Neural cell (in vitro differentiated cells): ENCODE measurements around the gene PEX13. TPM values are rescaled to one million over a fixed set of nuclear protein-coding genes. Genes with fewer than 3 reads are reported as not detected.

ENCODE experiments used
- H2AFZ ChIP-seq: fragments of 200-600, 300-800 bp; sonication (generic), shearing (Covaris generic); 2 replicates; pipeline ENCODE4 v1.6.0; 2014; ENCODE audit warnings: low read depth, mild to moderate bottlenecking, antibody characterized with exemption, low read length, moderate library complexity
- H3F3A ChIP-seq: fragments of 200-600 bp; shearing (Covaris generic); 2 replicates; pipeline ENCODE4 v1.6.1; 2016; ENCODE audit warnings: mild to moderate bottlenecking, moderate library complexity, mixed read lengths, antibody characterized with exemption, low read length; ENCODE audit not compliant: insufficient read depth, poor library complexity, severe bottlenecking
- H3K27ac ChIP-seq: fragments of 200-600, 300-800 bp; sonication (generic), shearing (Covaris generic); 2 replicates; pipeline ENCODE4 v1.5.1; 2014; ENCODE audit warnings: mild to moderate bottlenecking, low read length, moderate library complexity
- H3K27me3 ChIP-seq: fragments of 300-800, 200-600 bp; sonication (generic), shearing (Covaris generic); 2 replicates; pipeline ENCODE4 v1.6.0; 2014; ENCODE audit warnings: mild to moderate bottlenecking, low read depth, low read length, moderate library complexity; ENCODE audit not compliant: insufficient read depth
- H3K36me3 ChIP-seq: fragments of 300-800, 200-600 bp; sonication (generic), shearing (Covaris generic); 2 replicates; pipeline ENCODE4 v1.5.1; 2014; ENCODE audit warnings: mild to moderate bottlenecking, antibody characterized with exemption, low read length, moderate library complexity; ENCODE audit not compliant: insufficient read depth
- H3K4me2 ChIP-seq: fragments of 300-800, 200-600 bp; sonication (generic), shearing (Covaris generic); 2 replicates; pipeline ENCODE4 v1.6.0; 2014; ENCODE audit warnings: mild to moderate bottlenecking, low read length
- H3K4me3 ChIP-seq: fragments of 300-800, 200-600 bp; sonication (generic), shearing (Covaris generic); 2 replicates; pipeline ENCODE4 v1.5.1; 2014; ENCODE audit warnings: mild to moderate bottlenecking, low read length, moderate library complexity
- H3K79me2 ChIP-seq: fragments of 200-600 bp; shearing (Covaris generic); replicated peaks from 2 replicates; pipeline ENCODE4 v1.6.0; 2014; ENCODE audit warnings: mild to moderate bottlenecking, low read length, moderate library complexity; ENCODE audit not compliant: insufficient read depth
- H3K9ac ChIP-seq: fragments of 300-800, 200-600 bp; sonication (generic), shearing (Covaris generic); 2 replicates; pipeline ENCODE4 v1.6.1; 2016; ENCODE audit warnings: mild to moderate bottlenecking, low read length, mixed read lengths
- H3K9me2 ChIP-seq: fragments of 200-600 bp; shearing (Covaris generic); 2 replicates; pipeline ENCODE4 v1.6.1; 2016; ENCODE audit warnings: mild to moderate bottlenecking, low read length, mixed read lengths; ENCODE audit not compliant: insufficient read depth
- H3K9me3 ChIP-seq: fragments of 200-600, 300-800 bp; sonication (generic), shearing (Covaris generic); 2 replicates; pipeline ENCODE4 v1.6.1; 2016; ENCODE audit warnings: mild to moderate bottlenecking, mixed run types, low read length, moderate library complexity, mixed read lengths
- H4K20me1 ChIP-seq: fragments of 200-600 bp; shearing (Covaris generic); 2 replicates; pipeline ENCODE4 v1.6.1; 2016; ENCODE audit warnings: mild to moderate bottlenecking, mixed run types; ENCODE audit not compliant: insufficient read depth
- CTCF ChIP-seq: fragments of 450-650 bp; IDR thresholded peaks from 2 replicates; pipeline ENCODE4 v1.5.1; 2014; ENCODE audit warnings: antibody characterized with exemption, mild to moderate bottlenecking, moderate library complexity; ENCODE audit not compliant: poor library complexity, severe bottlenecking
- EP300 ChIP-seq: fragments of 450-650 bp; conservative IDR thresholded peaks from 2 replicates; pipeline ENCODE4 v1.6.1; 2014; ENCODE audit warnings: antibody characterized with exemption, mild to moderate bottlenecking, moderate library complexity; ENCODE audit not compliant: poor library complexity, severe bottlenecking
- EZH2 ChIP-seq: fragments of 200-600, 300-800 bp; shearing (Covaris generic), sonication (generic); IDR thresholded peaks from 2 replicates; pipeline ENCODE4 v1.6.1; 2014; ENCODE audit warnings: antibody characterized with exemption, low read length, borderline replicate concordance, mild to moderate bottlenecking; ENCODE audit not compliant: insufficient read depth, poor library complexity, severe bottlenecking
- MXI1 ChIP-seq: fragments of 450-650 bp; conservative IDR thresholded peaks from 2 replicates; pipeline ENCODE4 v1.6.1; 2014; ENCODE audit warnings: antibody characterized with exemption, mild to moderate bottlenecking; ENCODE audit not compliant: poor library complexity, severe bottlenecking
- POLR2AphosphoS5 ChIP-seq: IDR thresholded peaks from 2 replicates; pipeline ENCODE4 v1.6.1; 2012
- RAD21 ChIP-seq: fragments of 450-650 bp; conservative IDR thresholded peaks from 2 replicates; pipeline ENCODE4 v1.6.1; 2014; ENCODE audit warnings: antibody characterized with exemption, mild to moderate bottlenecking, moderate library complexity
- SMC3 ChIP-seq: fragments of 450-650 bp; conservative IDR thresholded peaks from 2 replicates; pipeline ENCODE4 v1.6.1; 2014; ENCODE audit warnings: antibody characterized with exemption, mild to moderate bottlenecking, moderate library complexity; ENCODE audit not compliant: poor library complexity
- TAF1 ChIP-seq: IDR thresholded peaks from 2 replicates; pipeline ENCODE4 v1.6.1; 2012; ENCODE audit warnings: low read depth
- polyA plus RNA-seq: library from polyadenylated mRNA; depleted of rRNA; stranded (reverse); fragments of >200 nt; gene quantifications from 2 replicates; pipeline ENCODE4 v1.2.3, GENCODE V29; 2014
- TF ChIP-seq, protein P1 (sequence below): IDR thresholded peaks from 2 replicates; pipeline ENCODE4 v1.6.1; 2012; ENCODE audit warnings: borderline replicate concordance

PEX13 gene
- polyA plus RNA-seq, 1 donor from 2014 or later = 95.6 TPM

GRCh38 chr2:60976256-60976850 is 41.2 kb upstream of the PEX13 start:
- TF ChIP-seq SMC3 (no peak), TAF1 (no peak), EZH2 (no peak)
- Histone ChIP-seq H3K4me3 (no peak overlapping the region), H3K27me3 (no peaks in the 10 kb centered on the region), H3K4me2 (no peak overlapping the region), H3K79me2 (no peaks in the 10 kb centered on the region), H3K36me3 (no peaks in the 10 kb centered on the region), H2AFZ (no peak overlapping the region), H3F3A (no peaks in the 10 kb centered on the region), H3K9me3 (no peaks in the 10 kb centered on the region), H4K20me1 (no peaks in the 10 kb centered on the region), H3K9ac (no peak overlapping the region), H3K9me2 (no peaks in the 10 kb centered on the region), H3K27ac (no peak overlapping the region)

GRCh38 chr2:60976875-60977561 is 40.5 kb upstream of the PEX13 start:
- no peak overlapping the region for H2AFZ ChIP-seq
- no peak overlapping the region for H3K27ac ChIP-seq
- no peaks in the 10 kb centered on the region for H3K27me3 ChIP-seq
- TF ChIP-seq CTCF (no peak), SMC3 (no peak), TAF1 (no peak), MXI1 (no peak), POLR2AphosphoS5 (no peak), EP300 (no peak)
- TF ChIP-seq, protein P1, sequence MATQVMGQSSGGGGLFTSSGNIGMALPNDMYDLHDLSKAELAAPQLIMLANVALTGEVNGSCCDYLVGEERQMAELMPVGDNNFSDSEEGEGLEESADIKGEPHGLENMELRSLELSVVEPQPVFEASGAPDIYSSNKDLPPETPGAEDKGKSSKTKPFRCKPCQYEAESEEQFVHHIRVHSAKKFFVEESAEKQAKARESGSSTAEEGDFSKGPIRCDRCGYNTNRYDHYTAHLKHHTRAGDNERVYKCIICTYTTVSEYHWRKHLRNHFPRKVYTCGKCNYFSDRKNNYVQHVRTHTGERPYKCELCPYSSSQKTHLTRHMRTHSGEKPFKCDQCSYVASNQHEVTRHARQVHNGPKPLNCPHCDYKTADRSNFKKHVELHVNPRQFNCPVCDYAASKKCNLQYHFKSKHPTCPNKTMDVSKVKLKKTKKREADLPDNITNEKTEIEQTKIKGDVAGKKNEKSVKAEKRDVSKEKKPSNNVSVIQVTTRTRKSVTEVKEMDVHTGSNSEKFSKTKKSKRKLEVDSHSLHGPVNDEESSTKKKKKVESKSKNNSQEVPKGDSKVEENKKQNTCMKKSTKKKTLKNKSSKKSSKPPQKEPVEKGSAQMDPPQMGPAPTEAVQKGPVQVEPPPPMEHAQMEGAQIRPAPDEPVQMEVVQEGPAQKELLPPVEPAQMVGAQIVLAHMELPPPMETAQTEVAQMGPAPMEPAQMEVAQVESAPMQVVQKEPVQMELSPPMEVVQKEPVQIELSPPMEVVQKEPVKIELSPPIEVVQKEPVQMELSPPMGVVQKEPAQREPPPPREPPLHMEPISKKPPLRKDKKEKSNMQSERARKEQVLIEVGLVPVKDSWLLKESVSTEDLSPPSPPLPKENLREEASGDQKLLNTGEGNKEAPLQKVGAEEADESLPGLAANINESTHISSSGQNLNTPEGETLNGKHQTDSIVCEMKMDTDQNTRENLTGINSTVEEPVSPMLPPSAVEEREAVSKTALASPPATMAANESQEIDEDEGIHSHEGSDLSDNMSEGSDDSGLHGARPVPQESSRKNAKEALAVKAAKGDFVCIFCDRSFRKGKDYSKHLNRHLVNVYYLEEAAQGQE = no peak
- H3K9ac ChIP-seq = no peak overlapping the region
- H3K36me3 ChIP-seq = no peaks in the 10 kb centered on the region
- H3F3A ChIP-seq = no peaks in the 10 kb centered on the region
- H3K79me2 ChIP-seq = no peaks in the 10 kb centered on the region
- no peaks in the 10 kb centered on the region for H3K9me2 ChIP-seq
- no peak overlapping the region for H3K4me2 ChIP-seq
- no peaks in the 10 kb centered on the region for H3K9me3 ChIP-seq
- H4K20me1 ChIP-seq = no peaks in the 10 kb centered on the region
- no peak overlapping the region for H3K4me3 ChIP-seq

- H3K4me3 ChIP-seq = no peak overlapping the region
- TF ChIP-seq EP300 = no peak
- TF ChIP-seq EZH2 = no peak
- no peak for TF ChIP-seq POLR2AphosphoS5
- no peak for TF ChIP-seq RAD21
- no peak for TF ChIP-seq MXI1
- TF ChIP-seq TAF1 = no peak
- TF ChIP-seq, protein P1 = no peak
- no peak for TF ChIP-seq CTCF
- no peak for TF ChIP-seq SMC3
- no peaks in the 10 kb centered on the region for H3F3A ChIP-seq
- no peaks in the 10 kb centered on the region for H3K36me3 ChIP-seq
- no peak overlapping the region for H3K9ac ChIP-seq
- no peaks in the 10 kb centered on the region for H3K79me2 ChIP-seq
- no peaks in the 10 kb centered on the region for H3K27me3 ChIP-seq
- H2AFZ ChIP-seq = no peak overlapping the region
- H3K4me2 ChIP-seq = no peak overlapping the region
- H3K27ac ChIP-seq = no peak overlapping the region
- H3K9me2 ChIP-seq = no peaks in the 10 kb centered on the region
- H3K9me3 ChIP-seq = no peaks in the 10 kb centered on the region
- H4K20me1 ChIP-seq = no peaks in the 10 kb centered on the region
Measured at GRCh38 chr2:60977562-60977895, 40.0 kb upstream of the PEX13 start.
